Hepatocyte (in vitro differentiated cells): ENCODE results near the gene ETS2.

Source experiments
- EZH2 ChIP-seq: fragments of 200-600 bp; sonication (generic); IDR thresholded peaks from 2 replicates; pipeline ENCODE4 v1.6.1; 2016; ENCODE audit warnings: antibody characterized with exemption, mild to moderate bottlenecking, borderline replicate concordance
- EZH2phosphoT487 ChIP-seq: fragments of 200-600 bp; sonication (generic); IDR thresholded peaks from one replicate; pipeline ENCODE4 v1.6.1; 2018; ENCODE audit warnings: antibody characterized with exemption, mild to moderate bottlenecking, low read depth, moderate library complexity; ENCODE audit not compliant: unreplicated experiment, severe bottlenecking
- TF ChIP-seq, protein P1 (sequence below): fragments of 200-600 bp; sonication (generic); IDR thresholded peaks from 2 replicates; pipeline ENCODE4 v1.5.1; 2016; ENCODE audit warnings: antibody characterized with exemption, mild to moderate bottlenecking; ENCODE audit not compliant: poor library complexity

DNA sequence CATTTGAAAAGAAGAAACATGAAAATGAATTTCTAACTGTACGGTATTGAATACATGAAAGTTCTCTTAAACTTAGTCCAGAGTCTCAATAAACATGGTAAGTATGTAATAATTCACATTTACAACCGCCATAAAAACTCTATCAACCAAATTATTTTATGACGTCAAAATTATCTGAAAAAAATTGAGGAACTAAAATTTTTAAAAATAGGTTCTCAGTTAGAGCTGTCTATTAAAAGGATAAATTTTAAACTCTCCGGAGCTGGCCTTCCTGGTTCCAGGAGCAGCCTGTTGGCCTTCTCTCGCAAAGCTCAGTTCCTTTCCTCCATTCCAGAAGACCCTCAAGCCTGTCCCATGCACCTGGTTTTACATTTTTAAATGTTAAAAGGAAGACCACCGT, 18.7 kb upstream of the ETS2 start:
- no peak for TF ChIP-seq EZH2
- TF ChIP-seq, protein P1, sequence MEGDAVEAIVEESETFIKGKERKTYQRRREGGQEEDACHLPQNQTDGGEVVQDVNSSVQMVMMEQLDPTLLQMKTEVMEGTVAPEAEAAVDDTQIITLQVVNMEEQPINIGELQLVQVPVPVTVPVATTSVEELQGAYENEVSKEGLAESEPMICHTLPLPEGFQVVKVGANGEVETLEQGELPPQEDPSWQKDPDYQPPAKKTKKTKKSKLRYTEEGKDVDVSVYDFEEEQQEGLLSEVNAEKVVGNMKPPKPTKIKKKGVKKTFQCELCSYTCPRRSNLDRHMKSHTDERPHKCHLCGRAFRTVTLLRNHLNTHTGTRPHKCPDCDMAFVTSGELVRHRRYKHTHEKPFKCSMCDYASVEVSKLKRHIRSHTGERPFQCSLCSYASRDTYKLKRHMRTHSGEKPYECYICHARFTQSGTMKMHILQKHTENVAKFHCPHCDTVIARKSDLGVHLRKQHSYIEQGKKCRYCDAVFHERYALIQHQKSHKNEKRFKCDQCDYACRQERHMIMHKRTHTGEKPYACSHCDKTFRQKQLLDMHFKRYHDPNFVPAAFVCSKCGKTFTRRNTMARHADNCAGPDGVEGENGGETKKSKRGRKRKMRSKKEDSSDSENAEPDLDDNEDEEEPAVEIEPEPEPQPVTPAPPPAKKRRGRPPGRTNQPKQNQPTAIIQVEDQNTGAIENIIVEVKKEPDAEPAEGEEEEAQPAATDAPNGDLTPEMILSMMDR, result no peak
- TF ChIP-seq EZH2phosphoT487, result no peak
